Measurements from ENCODE around the gene CEBPE. TPM values are rescaled to one million over a fixed set of nuclear protein-coding genes. Genes with fewer than 3 reads are reported as not detected.

CEBPE gene
- total and polyA plus RNA-seq, 11 donors: 0.18 to 0.32 (median 0.24) TPM; not detected in 8

DNA sequence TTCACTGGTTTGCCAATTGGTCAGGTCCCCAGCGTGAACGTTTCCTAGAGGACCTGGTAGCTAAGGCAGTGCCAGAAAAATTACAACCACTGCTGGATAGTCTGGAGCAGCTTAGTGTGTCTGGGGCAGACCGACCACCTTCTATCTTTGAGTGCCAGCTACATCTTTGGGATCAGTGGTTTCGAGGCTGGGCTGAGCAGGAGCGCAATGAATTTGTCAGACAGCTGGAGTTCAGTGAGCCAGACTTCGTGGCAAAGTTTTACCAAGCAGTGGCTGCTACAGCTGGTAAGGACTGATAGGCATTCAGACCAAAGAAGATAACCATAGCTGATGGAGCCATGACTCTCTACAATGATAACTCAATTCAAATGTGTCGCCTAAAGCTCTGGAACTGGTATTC lies 21.3 kb downstream of the CEBPE start:
- no peak for TF ChIP-seq POLR2A (IDR thresholded peaks at IDR 0.05)
- TF ChIP-seq, protein P1, sequence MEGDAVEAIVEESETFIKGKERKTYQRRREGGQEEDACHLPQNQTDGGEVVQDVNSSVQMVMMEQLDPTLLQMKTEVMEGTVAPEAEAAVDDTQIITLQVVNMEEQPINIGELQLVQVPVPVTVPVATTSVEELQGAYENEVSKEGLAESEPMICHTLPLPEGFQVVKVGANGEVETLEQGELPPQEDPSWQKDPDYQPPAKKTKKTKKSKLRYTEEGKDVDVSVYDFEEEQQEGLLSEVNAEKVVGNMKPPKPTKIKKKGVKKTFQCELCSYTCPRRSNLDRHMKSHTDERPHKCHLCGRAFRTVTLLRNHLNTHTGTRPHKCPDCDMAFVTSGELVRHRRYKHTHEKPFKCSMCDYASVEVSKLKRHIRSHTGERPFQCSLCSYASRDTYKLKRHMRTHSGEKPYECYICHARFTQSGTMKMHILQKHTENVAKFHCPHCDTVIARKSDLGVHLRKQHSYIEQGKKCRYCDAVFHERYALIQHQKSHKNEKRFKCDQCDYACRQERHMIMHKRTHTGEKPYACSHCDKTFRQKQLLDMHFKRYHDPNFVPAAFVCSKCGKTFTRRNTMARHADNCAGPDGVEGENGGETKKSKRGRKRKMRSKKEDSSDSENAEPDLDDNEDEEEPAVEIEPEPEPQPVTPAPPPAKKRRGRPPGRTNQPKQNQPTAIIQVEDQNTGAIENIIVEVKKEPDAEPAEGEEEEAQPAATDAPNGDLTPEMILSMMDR (IDR thresholded peaks at IDR 0.05): no peak
- ATAC-seq (no peak), DNase-seq (no peak)
- H3K4me3 ChIP-seq: no peak overlapping the region
- WGBS, 4 donors: 76 to 89% (median 80%) methylated on average over 7 of the region's 7 CpGs
- intact Hi-C loops (cut with DNase I): loop anchor here in 1 of 10 donors (10.0 kb wide), 1 partner anchor 207 kb away; the partner anchor contains the start of genes BCL2L2 and PPP1R3E
- H3K9me3 ChIP-seq: no peaks in the 10 kb centered on the region
- H3K36me3 ChIP-seq: peaks cover 0 to 32% (median 20%) of the 10 kb centered on the region in 9 donors
- H3K4me1 ChIP-seq: peaks cover 3 to 55% (median 33%) of the 10 kb centered on the region in 12 donors
- no peak overlapping the region for H3K27ac ChIP-seq
- no peaks in the 10 kb centered on the region for H3K27me3 ChIP-seq

DNA sequence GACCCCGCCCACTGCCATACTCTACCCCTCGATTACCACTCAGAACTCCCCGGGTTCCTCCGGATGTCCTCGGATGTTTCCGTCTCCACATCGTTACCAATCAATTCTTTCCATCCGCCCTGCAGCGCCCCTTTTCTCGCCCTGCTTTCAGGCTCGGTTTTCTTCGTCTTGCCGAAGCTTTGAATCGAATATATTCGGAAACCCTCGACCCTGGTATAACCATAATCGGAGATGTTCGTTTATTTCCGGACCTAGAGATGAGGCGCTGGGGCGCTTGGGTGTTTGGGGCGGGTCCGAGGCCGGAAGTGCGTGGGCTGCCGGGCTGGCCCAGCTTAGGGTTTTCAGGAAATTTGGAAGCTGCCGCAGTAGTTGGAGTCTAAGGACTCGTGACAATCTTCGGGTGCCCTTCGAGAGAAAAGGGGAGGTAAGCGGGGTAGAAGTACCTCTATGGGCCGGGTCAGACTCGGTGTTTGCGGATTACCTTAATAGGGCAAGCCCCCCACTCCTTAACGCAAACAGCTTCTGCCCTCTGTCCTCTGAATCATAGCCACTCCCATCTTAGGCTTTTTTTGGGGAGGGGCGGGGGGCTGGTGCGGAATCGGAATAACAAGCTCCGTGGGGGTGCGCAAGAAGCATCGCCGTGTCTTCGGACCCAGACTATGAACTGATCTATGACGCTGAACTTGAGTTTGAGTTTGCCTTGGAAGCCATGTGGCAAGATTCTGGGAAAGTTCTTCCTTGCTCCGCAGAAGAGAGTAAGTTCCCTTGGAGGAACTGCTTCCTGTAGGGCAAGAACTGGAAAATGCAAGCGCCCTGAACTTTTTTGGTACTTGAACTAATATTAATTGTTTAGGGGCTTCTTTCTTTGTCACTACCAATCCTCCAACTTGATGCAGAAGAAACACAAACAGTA lies 23.6 kb downstream of the CEBPE start, which contains the start of gene C14orf119:
Gene C14orf119 (plus strand): TSS at position 310 of the 913 bp plus-strand sequence. CDS start 2,154 bp downstream, outside the sequence.
- TF ChIP-seq, protein P1 (IDR thresholded peaks at IDR 0.05): no peak
- peak; percentile 12 to 69 for TF ChIP-seq POLR2A (IDR thresholded peaks at IDR 0.05)
- Histone ChIP-seq H3K27ac (peak within 1 kb of the TSS; percentile 92 to 99 (median 97)), H3K27me3 (no peaks in the 10 kb centered on the region), H3K4me3 (peak within 1 kb of the TSS; percentile 57 to 96 (median 81)), H3K9me3 (no peaks in the 10 kb centered on the region), H3K4me1 (peaks cover 5 to 69% (median 42%) of the 10 kb centered on the region in 12 donors), H3K36me3 (peaks cover 0 to 56% (median 43%) of the 10 kb centered on the region in 9 donors)
- intact Hi-C loops (cut with DNase I): loop anchor here in 1 of 10 donors (10.0 kb wide), 1 partner anchor 209 kb away; the partner anchor contains the start of genes BCL2L2 and PPP1R3E
- 0 to 1% (median 0%) methylated on average over 46 of the region's 46 CpGs for WGBS, 4 donors
- DNase-seq: peak; percentile 94 to 100 (median 100)
- ATAC-seq: peak; percentile 92 to 96 (median 96)

DNA sequence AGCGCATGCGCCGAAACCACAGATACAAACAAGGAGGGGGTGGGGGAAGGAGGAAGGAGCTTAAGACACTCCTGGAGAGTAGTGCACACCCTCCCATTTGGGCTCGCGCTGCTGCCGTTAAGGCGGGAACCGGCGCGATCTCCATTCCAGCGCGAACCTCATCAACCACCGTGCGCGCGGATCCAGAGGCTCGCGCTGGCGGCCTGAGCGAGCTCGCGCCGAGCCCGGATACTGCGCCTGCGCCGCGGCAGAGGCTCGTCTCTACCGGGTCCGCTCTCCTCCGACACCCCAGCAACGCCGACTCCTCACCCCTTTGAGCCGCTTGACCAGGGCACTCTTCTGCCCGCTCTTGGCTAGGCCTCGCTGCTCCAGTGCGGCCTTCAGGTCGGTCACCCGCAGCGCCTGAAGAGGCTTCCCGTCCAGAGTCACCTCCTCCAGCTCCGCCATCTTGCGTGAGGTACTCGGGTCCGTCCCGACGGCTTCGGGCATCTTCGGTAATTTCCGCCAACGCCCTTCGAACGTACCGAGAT lies 24.3 kb downstream of the CEBPE start, which contains the start of gene ACIN1:
Gene ACIN1 (minus strand): TSS at position 471 of the 530 bp plus-strand sequence. CDS start 24 bp downstream, at position 447.
- H3K27ac ChIP-seq: peak within 1 kb of the TSS; percentile 92 to 99 (median 97)
- H3K4me3 ChIP-seq: peak within 1 kb of the TSS; percentile 57 to 96 (median 81)
- H3K4me1 ChIP-seq: peaks cover 5 to 72% (median 43%) of the 10 kb centered on the region in 12 donors
- WGBS, 4 donors: 0 to 1% (median 0%) methylated on average over 42 to 55 of the region's 55 CpGs
- peaks cover 0 to 61% (median 51%) of the 10 kb centered on the region in 9 donors for H3K36me3 ChIP-seq
- intact Hi-C loops (cut with DNase I): loop anchor here in 1 of 10 donors (10.0 kb wide), 1 partner anchor 210 kb away; the partner anchor contains the start of genes BCL2L2 and PPP1R3E
- DNase-seq (peak; percentile 75 to 99 (median 79)), ATAC-seq (peak; percentile 47 to 73 (median 65))
- no peaks in the 10 kb centered on the region for H3K9me3 ChIP-seq
- no peaks in the 10 kb centered on the region for H3K27me3 ChIP-seq
- peak in 1 of 2 donors; percentile 43 for TF ChIP-seq POLR2A (IDR thresholded peaks at IDR 0.05)
- TF ChIP-seq, protein P1 (IDR thresholded peaks at IDR 0.05): peak in 1 of 12 donors; percentile 16
